GM21576 (cell line): ENCODE measurements around the gene KCNAB1.
A peak's percentile ranks its signal among the peaks of the same experiment; 100 is the strongest.
"Not testable (repeated sequence)": the region's sequence is repeated elsewhere in the genome, so short reads cannot be mapped to it uniquely, and the experiment has no call there.

Experiments used
- ATAC-seq: cut with Tn5 transposase; IDR thresholded peaks from one replicate; pipeline ENCODE4 v1.9.1; 2021; ENCODE audit warnings: mild to moderate bottlenecking, moderate library complexity; ENCODE audit not compliant: unreplicated experiment

KCNAB1 gene

DNA sequence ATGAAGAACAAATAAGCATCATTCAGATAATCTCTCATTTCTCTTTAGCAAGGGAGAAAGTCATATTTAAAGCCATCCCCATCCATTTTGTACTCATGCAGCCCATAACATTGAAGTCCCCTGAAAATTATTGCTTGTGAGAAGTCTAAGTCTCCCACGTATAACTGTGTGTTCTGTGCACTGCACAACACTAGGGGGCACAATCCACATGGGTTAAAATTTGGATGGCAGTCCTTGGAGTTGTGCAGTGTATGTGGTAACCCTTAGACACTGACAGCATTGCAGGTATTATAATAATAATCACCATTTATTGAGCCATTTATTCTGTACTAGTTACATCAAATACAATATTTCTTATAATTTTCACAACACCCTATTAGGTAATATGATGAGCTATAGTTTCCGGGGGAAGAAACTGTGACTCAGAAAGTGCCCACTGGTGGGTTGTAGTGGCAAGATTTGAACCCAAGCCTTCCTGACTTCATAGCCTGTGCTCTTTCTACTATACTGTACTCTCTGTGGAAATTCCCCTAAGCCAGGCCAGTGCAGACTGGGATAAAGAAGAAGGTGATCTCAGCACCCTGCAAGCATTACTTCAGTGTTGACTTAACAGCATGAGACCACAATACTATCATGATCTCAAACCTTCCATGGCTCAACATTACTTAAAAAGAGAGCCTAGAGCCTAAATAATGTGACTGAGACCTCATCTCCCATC lies 15.7 kb downstream of the KCNAB1 start:
- ATAC-seq = no peak

DNA sequence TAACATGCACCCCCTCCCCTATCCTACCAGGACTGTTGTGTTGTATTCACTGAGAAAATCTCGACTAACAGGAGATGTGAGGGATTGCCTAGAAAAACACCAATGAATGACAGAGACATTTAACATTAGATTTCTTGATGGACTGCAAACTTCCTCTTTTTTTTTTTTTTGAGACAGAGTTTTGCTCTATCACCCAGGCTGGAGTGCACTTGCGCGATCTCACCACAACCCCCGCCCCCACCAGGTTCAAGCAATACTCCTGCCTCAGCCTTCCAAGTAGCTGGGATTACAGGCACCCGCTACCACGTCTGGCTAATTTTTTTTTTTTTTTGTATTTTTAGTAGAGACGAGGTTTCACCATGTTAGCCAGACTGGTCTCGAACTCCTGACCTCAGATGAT lies 17.0 kb downstream of the KCNAB1 start:
- ATAC-seq = not testable (repeated sequence)

DNA sequence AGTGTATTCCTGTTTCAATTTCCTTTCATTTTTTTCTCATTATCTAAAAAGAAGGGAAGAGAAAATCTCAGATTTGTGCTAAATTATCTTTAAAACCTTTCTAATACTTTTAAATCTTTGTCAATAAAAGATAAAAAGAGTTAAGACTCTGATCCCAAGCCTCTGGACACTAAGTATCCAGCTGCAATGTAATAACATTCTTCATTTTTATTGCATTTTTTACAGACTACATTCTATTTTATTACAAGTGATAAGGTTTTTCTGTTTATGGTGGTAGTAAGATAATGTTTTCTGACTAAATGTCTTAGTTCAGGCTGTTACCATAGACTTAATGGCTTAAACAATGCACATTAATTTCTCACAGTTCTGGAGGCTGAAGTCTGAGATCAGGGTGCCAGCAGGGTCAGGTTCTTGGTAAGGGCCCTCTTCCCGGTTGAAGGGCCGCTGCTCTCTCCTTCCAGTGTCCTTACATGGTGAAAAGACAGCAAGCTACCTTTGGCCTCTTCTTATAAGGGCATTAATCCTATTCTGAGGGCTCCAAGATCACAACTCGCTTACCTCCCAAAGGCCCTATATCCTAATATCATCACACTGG lies 19.7 kb downstream of the KCNAB1 start:
- ATAC-seq = no peak

DNA sequence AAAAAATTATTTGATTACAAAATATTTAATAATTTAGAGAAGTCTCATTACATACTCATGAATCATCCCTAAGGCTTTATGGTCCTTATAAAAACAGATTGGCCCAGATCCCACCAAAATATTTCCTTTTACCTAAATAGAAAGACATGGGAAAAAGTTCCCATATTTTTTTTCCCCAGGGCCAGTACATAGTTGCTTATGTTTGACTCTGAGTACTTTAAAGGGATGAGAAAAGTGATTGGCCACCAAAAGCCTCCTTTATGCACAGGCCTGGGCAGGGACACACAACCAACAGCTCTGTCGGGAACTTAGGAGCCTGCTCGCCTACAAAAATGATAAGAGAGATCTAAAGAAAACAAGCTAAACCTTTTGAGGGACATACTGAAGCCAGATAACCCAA lies 22.3 kb downstream of the KCNAB1 start:
- ATAC-seq = no peak

DNA sequence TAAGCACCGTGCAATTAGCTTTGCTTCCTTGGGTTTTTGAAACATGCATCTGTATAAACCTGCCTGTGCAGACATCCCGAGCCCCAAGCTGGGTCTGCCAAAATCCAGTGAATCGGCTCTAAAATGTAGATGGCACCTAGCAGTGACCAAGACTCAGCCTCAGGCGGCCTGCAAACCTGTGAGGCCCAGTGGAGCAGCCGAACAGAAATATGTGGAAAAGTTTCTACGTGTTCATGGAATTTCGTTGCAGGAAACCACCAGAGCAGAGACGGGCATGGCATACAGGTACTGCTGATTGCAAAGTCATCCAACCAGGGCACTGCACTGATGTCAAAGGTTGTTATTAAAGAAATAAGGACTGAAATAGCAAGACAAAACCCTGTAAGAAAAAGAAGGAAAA lies 22.8 kb downstream of the KCNAB1 start:
- ATAC-seq = no peak

DNA sequence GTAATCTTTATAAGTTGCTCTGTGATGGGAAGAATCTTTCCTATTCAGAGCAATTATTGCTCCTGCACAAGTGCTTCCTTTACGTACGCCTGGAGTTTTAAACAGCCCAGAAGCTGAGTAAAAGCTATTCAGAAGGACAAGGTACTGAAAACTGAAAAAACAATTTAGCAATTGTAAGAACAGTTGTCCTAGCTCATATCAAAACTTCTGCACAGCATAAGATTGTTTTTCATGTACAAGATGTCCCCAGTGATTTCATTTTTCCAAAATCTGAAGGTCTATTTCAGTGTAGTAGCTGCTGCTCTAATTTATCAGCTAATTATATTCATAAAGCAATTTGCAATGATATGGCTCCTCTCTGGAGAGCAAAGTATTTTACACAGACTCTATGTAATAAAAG lies 23.7 kb downstream of the KCNAB1 start:
- no peak for ATAC-seq

DNA sequence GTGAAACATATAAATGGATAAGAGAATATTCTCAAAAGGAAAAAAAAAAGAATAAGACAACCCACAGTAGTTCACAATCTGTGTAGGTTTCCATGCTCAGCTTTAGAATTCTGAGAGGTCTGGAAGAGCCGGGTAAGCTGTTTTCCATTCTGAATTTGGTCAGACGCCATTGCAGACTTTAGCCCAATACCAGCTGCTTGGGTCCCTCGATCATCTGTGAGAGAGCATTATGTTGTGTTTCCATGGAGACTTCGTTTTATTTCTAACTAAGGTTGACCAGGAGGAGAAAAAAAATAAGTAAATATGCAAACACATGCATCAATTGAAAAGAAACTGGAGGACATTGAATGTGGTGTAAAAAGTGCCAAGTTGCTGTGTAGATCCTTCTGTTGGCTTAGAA lies 25.5 kb downstream of the KCNAB1 start:
- no peak for ATAC-seq

DNA sequence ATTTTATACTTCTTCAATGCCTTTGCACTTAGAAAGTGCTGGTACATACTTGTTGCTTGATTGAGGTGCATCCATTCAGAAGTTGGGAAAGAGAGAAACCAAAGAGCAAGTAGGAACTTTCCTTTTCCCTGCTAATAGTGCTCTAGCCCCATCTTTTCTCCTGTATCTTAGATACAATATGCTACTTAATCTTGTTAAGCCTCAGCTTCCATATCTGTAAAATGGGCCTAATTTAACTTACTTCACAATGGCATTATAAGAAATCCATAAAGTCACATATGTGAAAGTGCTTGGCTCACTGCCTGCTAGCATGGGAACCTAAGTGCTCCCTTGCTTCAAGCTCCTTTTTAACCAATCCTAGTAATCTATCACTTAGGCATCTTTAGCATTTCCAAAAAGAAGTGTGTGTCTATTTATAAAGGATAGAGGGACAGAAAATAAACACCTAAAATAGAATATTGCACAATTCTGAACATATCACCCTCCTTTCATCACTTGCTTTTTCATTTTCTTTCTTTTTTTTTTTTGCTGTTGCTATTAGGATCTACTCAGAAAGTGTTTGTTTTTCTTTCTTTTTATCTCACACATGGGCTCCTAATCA lies 28.1 kb downstream of the KCNAB1 start:
- ATAC-seq = no peak

DNA sequence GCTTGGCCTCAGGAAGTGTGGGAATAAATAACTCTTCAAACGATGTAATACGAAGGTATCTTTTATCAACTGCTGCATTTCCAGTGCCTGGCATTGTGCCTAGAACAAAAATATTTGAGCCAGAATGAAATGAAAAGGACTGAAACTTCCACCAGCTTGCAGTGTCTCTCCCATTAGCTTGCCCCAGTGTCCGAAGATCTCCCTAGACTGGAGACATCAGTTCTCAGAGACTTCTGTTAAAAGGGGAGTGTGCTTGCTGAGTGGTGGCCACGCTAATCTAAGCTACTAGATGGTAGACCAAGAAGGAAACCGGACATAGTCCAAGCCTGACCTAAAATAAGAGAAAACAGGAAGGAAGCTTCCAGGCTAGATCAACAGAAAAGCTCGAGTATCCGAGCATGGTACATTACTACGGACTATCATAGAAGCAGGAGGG lies 28.6 kb downstream of the KCNAB1 start:
- no peak for ATAC-seq

DNA sequence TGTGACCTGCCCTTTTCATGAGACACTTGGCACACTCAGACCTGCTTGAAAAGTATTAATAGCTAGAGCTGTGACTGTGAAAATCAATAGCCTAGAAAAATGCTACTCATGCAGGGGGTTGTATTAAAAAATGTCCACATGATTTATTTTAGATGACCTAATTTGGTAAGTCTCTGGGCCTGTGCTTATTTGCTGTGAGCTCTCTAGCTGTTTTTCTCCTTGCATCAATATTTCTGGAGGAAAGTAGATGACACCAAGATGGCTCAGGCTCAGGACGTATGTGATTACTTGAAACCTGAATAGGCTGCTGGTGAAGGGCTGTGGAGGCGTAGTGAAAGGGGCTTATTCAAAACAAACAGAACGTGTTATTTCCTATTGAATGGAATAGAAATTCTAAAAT lies 29.5 kb downstream of the KCNAB1 start:
- ATAC-seq = no peak

DNA sequence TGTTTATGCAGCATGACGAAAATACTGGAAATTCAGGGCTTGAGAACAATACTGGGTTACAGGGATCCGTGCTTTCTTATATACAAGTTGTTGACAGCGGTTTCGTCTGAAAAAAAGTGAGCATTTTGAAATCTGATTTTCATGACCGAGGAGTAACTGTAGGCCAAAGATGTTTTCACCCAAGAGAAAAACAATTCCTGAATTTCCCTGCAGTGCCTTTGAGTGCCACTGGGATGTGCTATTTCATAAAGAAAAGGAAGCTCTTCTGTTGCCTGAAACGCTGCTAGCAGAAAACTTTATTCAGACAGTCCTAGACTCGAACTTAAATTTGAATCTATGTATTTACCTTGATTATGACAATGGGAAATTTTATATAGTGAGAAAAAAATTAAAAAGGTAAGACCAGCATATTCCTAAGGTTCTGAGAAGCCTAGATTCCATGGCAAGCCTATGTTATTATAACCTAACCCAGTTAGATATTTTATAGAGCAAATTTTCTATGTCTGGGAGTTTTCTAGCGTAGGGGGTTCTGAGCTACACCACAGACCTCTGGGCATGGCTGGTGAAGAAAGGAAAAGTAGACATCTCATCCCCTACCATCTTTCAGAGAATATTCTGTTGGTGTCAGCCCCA lies 30.2 kb downstream of the KCNAB1 start:
- ATAC-seq = peak; percentile 61

DNA sequence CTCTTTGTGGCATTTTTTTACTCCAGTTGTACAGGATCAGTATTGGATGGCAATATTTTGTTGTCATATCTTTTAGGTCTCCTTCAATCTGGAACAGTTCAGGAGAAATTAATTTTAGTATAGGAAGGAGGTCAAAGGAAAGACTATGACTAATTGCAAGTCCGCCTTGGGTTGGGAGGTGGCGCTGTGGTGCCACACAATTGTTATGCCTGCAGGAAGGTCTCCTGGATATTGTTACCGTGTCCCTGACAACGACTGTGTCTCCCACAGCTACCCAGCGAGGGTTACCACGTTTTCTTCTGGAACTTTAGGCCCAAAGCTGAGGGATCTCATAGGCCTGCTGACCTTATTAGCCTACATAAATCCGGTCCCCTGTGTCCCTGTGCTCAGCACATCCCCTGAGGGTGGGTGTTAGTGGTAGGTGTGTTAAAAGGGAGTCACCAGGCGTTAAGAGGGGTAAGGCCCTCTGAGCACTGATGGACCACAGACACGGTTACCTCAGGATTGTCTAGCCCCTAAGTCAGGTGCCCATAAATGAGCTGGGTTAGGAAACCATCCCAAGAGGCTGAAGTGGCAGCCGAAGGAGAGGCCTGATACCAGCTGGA lies 31.5 kb downstream of the KCNAB1 start:
- ATAC-seq = peak; percentile 63

DNA sequence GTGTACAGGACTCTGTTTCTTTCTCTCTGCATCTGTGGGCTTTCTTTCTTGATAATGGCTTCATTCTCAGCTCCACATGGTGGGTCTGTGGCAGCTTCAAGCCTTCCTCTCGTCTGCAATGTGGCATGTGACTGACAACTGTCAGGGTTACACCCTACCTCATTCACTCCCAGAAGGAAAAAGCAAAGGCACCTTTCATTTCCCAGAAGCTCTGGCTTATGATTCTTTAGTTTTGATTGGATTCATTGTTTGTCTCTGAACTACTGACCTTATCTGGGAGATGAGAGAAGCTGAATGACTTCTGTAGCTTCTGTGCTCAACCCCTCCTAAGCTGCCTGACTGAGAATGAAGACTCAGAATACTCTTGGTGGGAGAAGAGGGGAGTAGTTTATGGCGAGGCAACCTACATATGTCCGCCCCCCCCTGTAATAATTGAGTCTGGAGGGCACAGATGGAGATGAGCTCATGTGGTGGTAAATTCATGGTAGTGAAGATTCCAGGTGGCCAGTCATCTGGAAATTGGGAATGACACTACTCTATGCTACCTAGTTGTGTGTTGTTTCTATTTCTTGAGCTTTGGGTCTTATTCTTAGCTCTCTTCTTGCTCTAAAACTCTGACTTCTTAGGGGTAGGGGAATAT lies 38.4 kb downstream of the KCNAB1 start:
- ATAC-seq = no peak

DNA sequence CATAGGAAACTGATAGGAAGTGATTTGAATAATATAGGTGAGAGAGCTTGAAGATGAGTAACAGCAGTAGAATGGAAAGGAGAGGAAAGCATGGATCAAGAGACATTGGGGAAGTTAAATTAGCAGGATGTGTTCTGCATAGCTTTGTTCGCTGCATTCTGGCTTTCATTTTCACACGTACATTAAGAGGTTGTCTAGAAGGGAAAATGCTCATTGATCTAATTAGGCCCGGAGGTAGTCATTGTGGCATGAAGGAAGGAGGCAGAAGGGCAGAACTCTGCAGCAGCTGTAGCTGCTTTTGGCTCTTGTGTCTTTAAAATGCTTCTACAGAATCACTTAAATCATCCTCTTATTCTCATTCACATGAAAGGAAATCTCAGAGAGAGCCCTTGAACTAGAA lies 40.3 kb downstream of the KCNAB1 start:
- ATAC-seq = peak; percentile 85

DNA sequence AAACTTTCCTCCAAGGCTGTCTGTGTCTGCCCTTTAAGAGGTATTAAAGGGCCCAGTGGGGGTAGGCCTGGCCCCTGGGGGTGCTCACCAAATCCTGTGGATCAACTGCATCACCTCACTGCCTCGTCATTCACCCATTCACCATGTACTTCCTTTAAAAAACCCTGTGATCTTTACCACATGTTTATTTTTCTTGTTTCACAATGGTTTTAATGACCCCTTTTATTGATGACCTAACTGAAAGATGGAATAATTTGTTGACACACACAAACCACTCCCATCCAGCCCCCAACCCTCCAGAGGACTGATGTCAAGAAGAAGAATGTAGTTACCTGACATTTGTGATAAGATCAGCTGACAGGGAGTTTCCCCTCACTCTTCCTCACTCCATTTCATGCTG lies 40.8 kb downstream of the KCNAB1 start:
- no peak for ATAC-seq

DNA sequence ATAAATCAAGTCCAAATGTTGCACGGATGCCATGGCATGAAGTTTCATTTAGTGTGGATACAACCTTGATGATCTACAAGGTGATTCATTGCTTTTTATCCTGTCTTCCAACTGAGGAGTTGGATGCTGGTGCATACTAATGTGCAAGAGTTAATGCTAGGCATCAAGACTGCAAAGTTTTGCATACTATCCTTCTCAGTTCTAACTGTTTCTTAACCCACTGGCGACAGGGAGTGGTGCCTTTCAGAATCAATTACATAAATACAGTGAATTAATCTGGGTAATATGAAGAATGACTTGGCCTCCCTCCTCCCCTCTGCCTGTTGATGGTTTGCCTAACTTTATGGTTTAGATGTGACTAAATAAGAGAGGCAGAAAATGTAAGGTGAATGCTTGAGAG lies 43.5 kb downstream of the KCNAB1 start:
- ATAC-seq = no peak

DNA sequence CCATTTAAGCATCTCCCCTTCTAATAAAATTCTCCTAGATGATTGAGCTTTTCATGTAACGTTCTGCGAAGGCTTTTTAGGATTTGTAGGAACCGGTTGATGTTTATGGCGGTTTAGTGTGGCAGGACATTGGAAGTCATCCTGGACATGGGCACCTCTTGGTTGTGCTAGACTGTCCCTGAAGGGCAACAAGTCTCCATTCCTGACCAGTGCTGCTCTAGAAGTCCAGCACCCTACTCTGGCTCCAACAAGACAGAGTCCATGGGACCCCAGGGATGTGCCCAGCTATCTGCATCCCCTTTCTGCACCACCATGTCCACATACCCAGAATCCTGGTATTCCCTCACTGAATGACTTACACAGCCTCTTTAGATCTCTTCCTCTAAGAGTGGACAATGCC lies 46.4 kb downstream of the KCNAB1 start:
- ATAC-seq = no peak

DNA sequence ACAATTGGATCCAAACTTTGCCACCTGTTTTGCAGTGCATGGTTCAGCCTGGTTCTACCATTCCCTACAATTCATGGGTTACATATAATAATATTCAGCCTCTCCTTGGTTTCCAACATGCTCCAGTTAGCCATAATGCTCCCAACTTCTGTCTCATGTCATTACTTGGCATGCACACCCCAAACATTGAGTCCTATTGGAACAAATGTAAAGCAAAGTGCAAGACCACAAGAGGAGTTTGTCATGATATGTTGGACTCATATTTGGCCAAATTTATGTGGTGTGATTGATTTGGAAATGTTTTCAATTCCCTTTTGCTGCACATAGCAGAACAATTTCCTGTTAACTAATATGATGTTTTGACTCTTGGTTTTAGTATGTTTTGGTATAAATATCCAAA lies 50.2 kb downstream of the KCNAB1 start:
- no peak for ATAC-seq

DNA sequence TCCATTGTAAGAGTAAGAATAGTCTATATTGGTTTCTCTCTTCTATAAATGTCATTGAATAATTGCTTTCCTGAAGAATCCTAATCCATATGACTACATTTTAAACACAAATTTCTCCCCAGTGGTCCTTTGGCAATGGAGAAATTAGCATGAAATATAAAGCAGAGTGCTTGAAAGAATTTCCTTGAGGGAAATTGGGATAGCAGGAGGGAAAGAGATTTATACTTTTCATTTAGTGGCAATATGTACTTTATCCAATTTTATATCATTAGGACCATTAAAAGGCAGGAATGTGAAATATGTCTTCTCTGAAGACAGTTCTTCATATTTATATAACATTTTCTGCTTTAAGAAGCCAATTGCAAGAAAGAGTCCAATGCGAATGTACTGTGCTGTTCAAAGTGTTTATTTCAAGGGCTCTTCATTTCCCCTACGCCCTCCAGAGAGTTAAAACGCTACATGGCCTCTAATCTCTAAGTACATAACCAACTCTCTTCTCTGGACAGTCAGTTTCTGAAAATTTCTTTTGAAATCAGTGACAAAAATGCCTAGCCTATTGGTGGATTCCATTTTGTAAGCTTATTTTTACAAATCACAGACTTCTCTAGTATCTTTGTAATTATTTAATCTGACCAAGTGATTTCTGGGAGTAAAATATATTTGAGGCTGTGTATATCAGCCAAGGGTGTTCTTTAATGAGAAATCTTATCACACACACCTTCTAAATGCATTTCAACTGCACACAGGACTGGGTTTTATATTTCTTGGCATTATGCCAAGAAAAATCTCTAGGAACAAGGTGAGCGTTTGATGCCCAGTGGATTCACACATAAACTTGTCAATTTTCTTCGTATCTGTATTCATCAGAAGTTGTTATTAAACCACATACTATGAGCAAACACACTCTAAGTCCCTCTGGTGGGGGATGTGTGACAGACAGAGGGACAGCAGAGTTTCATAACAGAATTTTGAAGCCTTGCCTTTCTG lies 51.2 kb downstream of the KCNAB1 start:
- ATAC-seq = no peak

DNA sequence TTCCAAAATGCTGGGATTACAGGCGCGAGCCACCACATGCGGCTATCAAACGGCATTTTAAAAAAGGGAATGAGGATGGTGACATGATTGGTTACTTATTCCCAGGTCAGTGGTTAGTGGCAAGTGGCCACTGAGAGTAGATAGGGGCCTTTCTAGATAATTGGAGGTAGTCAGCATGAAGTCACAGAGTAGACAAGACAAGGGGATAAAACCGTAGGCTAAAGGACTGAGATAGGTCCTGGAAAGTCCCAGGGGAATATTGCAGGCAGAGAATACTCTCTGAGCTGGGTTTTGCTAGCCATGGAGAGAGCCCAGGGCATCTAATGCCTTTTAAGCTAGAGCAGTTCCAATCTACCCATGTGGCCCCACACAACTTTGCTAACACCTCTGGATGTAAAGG lies 52.2 kb downstream of the KCNAB1 start:
- ATAC-seq = no peak
